ENCODE data around the gene GPX7.

GPX7 gene

DNA sequence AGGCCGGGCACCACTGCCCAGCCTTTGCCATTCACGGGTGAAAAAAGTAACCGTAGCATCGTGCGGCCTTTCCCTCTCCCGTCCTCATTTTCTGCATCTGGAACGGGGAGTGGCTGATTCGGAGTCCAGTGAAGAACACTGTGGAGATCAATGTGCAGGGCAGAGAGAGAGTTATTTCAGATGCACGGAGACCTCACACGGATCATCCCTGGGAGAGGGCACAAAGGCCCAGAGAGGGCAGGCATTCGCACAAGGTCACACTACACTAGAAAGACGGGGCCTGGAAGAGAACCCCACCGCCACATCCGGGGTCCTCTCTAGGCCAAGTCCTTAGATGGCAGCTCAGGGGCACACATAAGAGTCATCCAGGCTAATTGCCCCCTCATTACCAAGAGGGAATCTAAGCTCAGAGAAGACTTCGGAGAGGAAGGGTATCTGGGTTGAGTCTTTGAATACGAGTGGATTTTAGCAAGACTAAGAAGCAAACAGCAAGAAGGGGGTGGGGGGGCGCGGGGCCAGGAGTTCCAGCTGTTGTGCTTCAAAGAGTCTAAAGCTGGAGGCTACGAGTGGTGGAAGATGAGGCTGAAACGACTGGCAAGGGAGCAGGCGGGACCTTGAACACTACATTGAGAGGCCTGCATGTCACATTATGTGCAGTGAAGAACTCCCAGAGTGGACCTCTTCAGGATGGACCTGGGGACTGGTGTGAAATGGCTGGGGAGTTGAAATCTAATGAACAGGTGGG lies 857 bp downstream of the GPX7 start:
- TF ChIP-seq, protein P1, sequence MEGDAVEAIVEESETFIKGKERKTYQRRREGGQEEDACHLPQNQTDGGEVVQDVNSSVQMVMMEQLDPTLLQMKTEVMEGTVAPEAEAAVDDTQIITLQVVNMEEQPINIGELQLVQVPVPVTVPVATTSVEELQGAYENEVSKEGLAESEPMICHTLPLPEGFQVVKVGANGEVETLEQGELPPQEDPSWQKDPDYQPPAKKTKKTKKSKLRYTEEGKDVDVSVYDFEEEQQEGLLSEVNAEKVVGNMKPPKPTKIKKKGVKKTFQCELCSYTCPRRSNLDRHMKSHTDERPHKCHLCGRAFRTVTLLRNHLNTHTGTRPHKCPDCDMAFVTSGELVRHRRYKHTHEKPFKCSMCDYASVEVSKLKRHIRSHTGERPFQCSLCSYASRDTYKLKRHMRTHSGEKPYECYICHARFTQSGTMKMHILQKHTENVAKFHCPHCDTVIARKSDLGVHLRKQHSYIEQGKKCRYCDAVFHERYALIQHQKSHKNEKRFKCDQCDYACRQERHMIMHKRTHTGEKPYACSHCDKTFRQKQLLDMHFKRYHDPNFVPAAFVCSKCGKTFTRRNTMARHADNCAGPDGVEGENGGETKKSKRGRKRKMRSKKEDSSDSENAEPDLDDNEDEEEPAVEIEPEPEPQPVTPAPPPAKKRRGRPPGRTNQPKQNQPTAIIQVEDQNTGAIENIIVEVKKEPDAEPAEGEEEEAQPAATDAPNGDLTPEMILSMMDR (IDR thresholded peaks at IDR 0.05; ENCODE audit: insufficient read depth, low read length): no peak
- TF ChIP-seq, protein P2, sequence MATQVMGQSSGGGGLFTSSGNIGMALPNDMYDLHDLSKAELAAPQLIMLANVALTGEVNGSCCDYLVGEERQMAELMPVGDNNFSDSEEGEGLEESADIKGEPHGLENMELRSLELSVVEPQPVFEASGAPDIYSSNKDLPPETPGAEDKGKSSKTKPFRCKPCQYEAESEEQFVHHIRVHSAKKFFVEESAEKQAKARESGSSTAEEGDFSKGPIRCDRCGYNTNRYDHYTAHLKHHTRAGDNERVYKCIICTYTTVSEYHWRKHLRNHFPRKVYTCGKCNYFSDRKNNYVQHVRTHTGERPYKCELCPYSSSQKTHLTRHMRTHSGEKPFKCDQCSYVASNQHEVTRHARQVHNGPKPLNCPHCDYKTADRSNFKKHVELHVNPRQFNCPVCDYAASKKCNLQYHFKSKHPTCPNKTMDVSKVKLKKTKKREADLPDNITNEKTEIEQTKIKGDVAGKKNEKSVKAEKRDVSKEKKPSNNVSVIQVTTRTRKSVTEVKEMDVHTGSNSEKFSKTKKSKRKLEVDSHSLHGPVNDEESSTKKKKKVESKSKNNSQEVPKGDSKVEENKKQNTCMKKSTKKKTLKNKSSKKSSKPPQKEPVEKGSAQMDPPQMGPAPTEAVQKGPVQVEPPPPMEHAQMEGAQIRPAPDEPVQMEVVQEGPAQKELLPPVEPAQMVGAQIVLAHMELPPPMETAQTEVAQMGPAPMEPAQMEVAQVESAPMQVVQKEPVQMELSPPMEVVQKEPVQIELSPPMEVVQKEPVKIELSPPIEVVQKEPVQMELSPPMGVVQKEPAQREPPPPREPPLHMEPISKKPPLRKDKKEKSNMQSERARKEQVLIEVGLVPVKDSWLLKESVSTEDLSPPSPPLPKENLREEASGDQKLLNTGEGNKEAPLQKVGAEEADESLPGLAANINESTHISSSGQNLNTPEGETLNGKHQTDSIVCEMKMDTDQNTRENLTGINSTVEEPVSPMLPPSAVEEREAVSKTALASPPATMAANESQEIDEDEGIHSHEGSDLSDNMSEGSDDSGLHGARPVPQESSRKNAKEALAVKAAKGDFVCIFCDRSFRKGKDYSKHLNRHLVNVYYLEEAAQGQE (IDR thresholded peaks at IDR 0.05; ENCODE audit: insufficient replicate concordance, low read depth): no peak
- TF ChIP-seq POLR2AphosphoS5 (IDR thresholded peaks at IDR 0.05; ENCODE audit: low read depth) (no peak), SPI1 (IDR thresholded peaks at IDR 0.05; ENCODE audit: borderline replicate concordance, low read depth) (no peak)
- H3K27ac ChIP-seq (replicated peaks): no peak overlapping the region
- no peak overlapping the region for H3K4me3 ChIP-seq (replicated peaks; ENCODE audit: insufficient read depth, low read length)
- no peaks in the 10 kb centered on the region for H3K27me3 ChIP-seq (ENCODE audit: insufficient read depth, poor library complexity, severe bottlenecking)
- DNase-seq (ENCODE audit: low read depth in 1 of 2, low spot score in 1 of 2): no peak

DNA sequence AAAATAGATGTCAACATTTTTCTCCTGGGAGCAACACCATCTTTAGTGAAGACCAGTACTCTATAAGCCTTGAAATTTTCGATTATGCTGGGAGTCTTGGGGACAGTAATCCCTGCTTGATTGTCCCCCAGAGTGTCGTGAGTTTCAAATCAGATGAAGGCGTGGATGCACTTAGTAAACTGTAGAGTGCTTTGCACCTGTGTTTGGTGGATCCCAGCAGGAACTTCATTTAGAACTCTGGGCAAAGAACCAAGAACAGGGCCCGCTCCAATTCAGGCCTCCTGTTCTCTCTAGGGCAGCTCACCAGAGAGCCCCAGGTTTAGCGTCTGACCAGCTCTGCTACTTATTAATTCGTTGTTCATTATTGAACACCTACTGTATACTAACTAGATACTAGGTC lies 1.5 kb downstream of the GPX7 start:
- Histone ChIP-seq H3K4me3 (replicated peaks; ENCODE audit: insufficient read depth, low read length) (no peak overlapping the region), H3K27ac (replicated peaks) (no peak overlapping the region)
- DNase-seq (ENCODE audit: low read depth in 1 of 2, low spot score in 1 of 2): no peak

DNA sequence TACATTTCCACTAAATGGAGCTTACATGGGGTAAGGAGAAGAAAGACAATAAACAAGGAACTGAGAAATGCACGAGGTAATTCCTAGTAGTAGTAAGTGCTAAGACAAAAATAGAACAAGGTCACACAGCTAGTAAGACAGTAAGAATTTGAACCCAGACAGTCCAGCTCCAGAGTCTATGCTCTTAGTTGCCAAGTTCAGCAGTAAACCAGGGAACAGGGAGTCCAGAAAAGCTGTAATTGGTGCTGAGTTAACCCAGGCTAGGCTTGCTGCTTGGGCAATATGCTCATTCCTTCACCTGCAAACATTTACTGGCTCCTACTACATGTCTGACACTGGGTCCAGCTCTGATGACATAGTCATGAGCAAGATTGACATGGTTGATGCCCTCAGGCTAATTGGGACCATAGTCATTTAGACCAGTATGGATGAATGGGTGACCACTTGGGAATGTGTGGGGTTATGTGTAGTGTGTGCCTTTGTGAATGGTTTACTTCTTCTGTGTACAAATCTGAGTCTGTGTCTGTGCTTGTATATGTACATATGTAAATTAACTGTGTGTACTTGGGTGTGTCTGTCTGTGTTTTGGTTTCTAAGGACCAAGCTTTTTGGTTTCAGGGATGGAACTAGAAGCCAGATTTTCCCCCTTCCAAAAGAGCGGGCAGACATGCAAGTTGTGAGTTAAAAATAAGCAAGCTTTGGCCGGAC lies 2.0 kb downstream of the GPX7 start:
- TF ChIP-seq, protein P1 (IDR thresholded peaks at IDR 0.05; ENCODE audit: insufficient read depth, low read length): no peak
- TF ChIP-seq GABPA (IDR thresholded peaks at IDR 0.05; ENCODE audit: low read depth) (no peak), SPI1 (IDR thresholded peaks at IDR 0.05; ENCODE audit: borderline replicate concordance, low read depth) (no peak), POLR2AphosphoS5 (IDR thresholded peaks at IDR 0.05; ENCODE audit: low read depth) (no peak)
- TF ChIP-seq, protein P2 (IDR thresholded peaks at IDR 0.05; ENCODE audit: insufficient replicate concordance, low read depth): no peak
- no peak for DNase-seq (ENCODE audit: low read depth in 1 of 2, low spot score in 1 of 2)

More for the DNA sequence above, 1.5 kb downstream of the GPX7 start:
- no peaks in the 10 kb centered on the region for H3K27me3 ChIP-seq (ENCODE audit: insufficient read depth, poor library complexity, severe bottlenecking)
- TF ChIP-seq POLR2AphosphoS5 (IDR thresholded peaks at IDR 0.05; ENCODE audit: low read depth) (no peak), GABPA (IDR thresholded peaks at IDR 0.05; ENCODE audit: low read depth) (no peak), SPI1 (IDR thresholded peaks at IDR 0.05; ENCODE audit: borderline replicate concordance, low read depth) (no peak)
- TF ChIP-seq, protein P1 (IDR thresholded peaks at IDR 0.05; ENCODE audit: insufficient read depth, low read length): no peak
- TF ChIP-seq, protein P2 (IDR thresholded peaks at IDR 0.05; ENCODE audit: insufficient replicate concordance, low read depth): no peak

More for the DNA sequence above, 2.0 kb downstream of the GPX7 start:
- Histone ChIP-seq H3K27ac (replicated peaks) (no peak overlapping the region), H3K27me3 (ENCODE audit: insufficient read depth, poor library complexity, severe bottlenecking) (no peaks in the 10 kb centered on the region), H3K4me3 (replicated peaks; ENCODE audit: insufficient read depth, low read length) (no peak overlapping the region)

All from HL-60 (cell line).